ENCODE measurements around the gene KHSRP. TPM values are rescaled to one million over a fixed set of nuclear protein-coding genes. Genes with fewer than 3 reads are reported as not detected.
"Not testable (repeated sequence)": the region's sequence is repeated elsewhere in the genome, so short reads cannot be mapped to it uniquely, and the experiment has no call there.

Gene KHSRP
- total RNA-seq, 1 donor from 2014 or later: 80.8 TPM

- DNase-seq (no peak), ATAC-seq (ENCODE audit: poor library complexity) (no peak)
- intact Hi-C loops (cut with DNase I): loop anchor here (5.0 kb wide), 1 partner anchor 64 kb away; the partner anchor contains the start of gene GTF2F1
These were observed 31.3 kb upstream of the KHSRP start for GRCh38 chr19:6455924-6456323.

GRCh38 chr19:6453951-6454565 is 29.4 kb upstream of the KHSRP start:
- DNase-seq (no peak), ATAC-seq (ENCODE audit: poor library complexity) (no peak)
- intact Hi-C loops (cut with DNase I): no loop called here

GRCh38 chr19:6452899-6453298 is 28.3 kb upstream of the KHSRP start:
- DNase-seq: no peak
- ATAC-seq (ENCODE audit: poor library complexity): no peak
- intact Hi-C loops (cut with DNase I): no loop called here

GRCh38 chr19:6452223-6452614 is 27.6 kb upstream of the KHSRP start:
- no peak for DNase-seq
- ATAC-seq (ENCODE audit: poor library complexity): no peak
- intact Hi-C loops (cut with DNase I): no loop called here

- ATAC-seq (ENCODE audit: poor library complexity): no peak
- intact Hi-C loops (cut with DNase I): no loop called here
- DNase-seq: no peak
These were observed 27.1 kb upstream of the KHSRP start for GRCh38 chr19:6451583-6452222.

- intact Hi-C loops (cut with DNase I): no loop called here
- ATAC-seq (ENCODE audit: poor library complexity) (no peak), DNase-seq (no peak)
These were observed 25.6 kb upstream of the KHSRP start for GRCh38 chr19:6450166-6450565.

- intact Hi-C loops (cut with DNase I): no loop called here
- DNase-seq (no peak), ATAC-seq (ENCODE audit: poor library complexity) (no peak)
These were observed 23.4 kb upstream of the KHSRP start for GRCh38 chr19:6448045-6448444.

GRCh38 chr19:6446452-6446851 is 21.8 kb upstream of the KHSRP start:
- intact Hi-C loops (cut with DNase I): no loop called here
- DNase-seq: no peak
- ATAC-seq (ENCODE audit: poor library complexity): no peak

GRCh38 chr19:6443986-6444385 is 19.4 kb upstream of the KHSRP start:
- no peak for DNase-seq
- no peak for ATAC-seq (ENCODE audit: poor library complexity)
- intact Hi-C loops (cut with DNase I): no loop called here

- ATAC-seq (ENCODE audit: poor library complexity) (no peak), DNase-seq (no peak)
- intact Hi-C loops (cut with DNase I): no loop called here
These were observed 17.6 kb upstream of the KHSRP start for GRCh38 chr19:6442087-6442688.

GRCh38 chr19:6440905-6441304 is 16.3 kb upstream of the KHSRP start:
- ATAC-seq (ENCODE audit: poor library complexity) (no peak), DNase-seq (no peak)
- intact Hi-C loops (cut with DNase I): no loop called here

GRCh38 chr19:6439743-6440142 is 15.1 kb upstream of the KHSRP start:
- intact Hi-C loops (cut with DNase I): no loop called here
- ATAC-seq (ENCODE audit: poor library complexity) (no peak), DNase-seq (no peak)

- ATAC-seq (ENCODE audit: poor library complexity) (no peak), DNase-seq (no peak)
- intact Hi-C loops (cut with DNase I): no loop called here
These were observed 9.1 kb upstream of the KHSRP start, which contains the start of gene SLC25A41 for GRCh38 chr19:6433663-6434062. SLC25A41 (minus strand) TSS chr19:6433763; CDS start chr19:6433693, 70 bp downstream.

- ATAC-seq (ENCODE audit: poor library complexity) (no peak), DNase-seq (no peak)
- intact Hi-C loops (cut with DNase I): no loop called here
These were observed 8.6 kb upstream of the KHSRP start for GRCh38 chr19:6433165-6433564.

- DNase-seq (no peak), ATAC-seq (ENCODE audit: poor library complexity) (no peak)
- intact Hi-C loops (cut with DNase I): no loop called here
These were observed 7.3 kb upstream of the KHSRP start for GRCh38 chr19:6431891-6432290.

GRCh38 chr19:6429419-6430221 is 5.0 kb upstream of the KHSRP start:
- no peak for ATAC-seq (ENCODE audit: poor library complexity)
- intact Hi-C loops (cut with DNase I): no loop called here
- DNase-seq: no peak

- ATAC-seq (ENCODE audit: poor library complexity); DNase-seq; intact Hi-C loops (cut with DNase I): not testable (repeated sequence)
These were observed 4.2 kb upstream of the KHSRP start for GRCh38 chr19:6428692-6429418.

- ATAC-seq (ENCODE audit: poor library complexity): no peak
- no peak for DNase-seq
- intact Hi-C loops (cut with DNase I): no loop called here
These were observed 2.5 kb upstream of the KHSRP start for GRCh38 chr19:6427131-6427530.
